K562 (cell line): Measurements from ENCODE around the gene NMT2. TPM values are rescaled to one million over a fixed set of nuclear protein-coding genes. Genes with fewer than 3 reads are reported as not detected.

Experiments
- ATAC-seq: fragments of 200-7000 bp; cut with Tn5 transposase; 3 replicates; pipeline ENCODE4 v1.9.1; 2020; ENCODE audit warnings: moderate library complexity
- BruUV-seq: library from RNA; stranded (reverse); fragments of 400-500 nt; replicated peaks from 2 replicates; lab custom pipeline; 2021; lab: Mats Ljungman, UMichigan
- CTCF ChIA-PET: fragments of 300-600 bp; formaldehyde crosslinking; extraction: SDS; loops from one replicate; lab custom pipeline; 2021; ENCODE audit warnings: low intra/inter-chr PET ratio; lab: Yijun Ruan, JAX
- POLR2A ChIA-PET: fragments of 300-600, 350-650 bp; sonication (Branson Sonifier 250); formaldehyde crosslinking; extraction: SDS; loops from one replicate; lab custom pipeline; 2021; ENCODE audit warnings: antibody characterized with exemption, inconsistent platforms; lab: Yijun Ruan, JAX
- DNase-seq, 4 experiments: peaks; one replicate each; pipeline versions ENCODE4 v3.0.0 to v3.0.0-alpha.2; 2011 to 2018; ENCODE audit warnings: low spot score in 3 of 4, mixed read lengths in 3 of 4; ENCODE audit errors: extremely low read depth in 1 of 4
- FAIRE-seq: peaks from 2 replicates; lab custom pipeline; 2011; peaks lifted over from hg19 to GRCh38; lab: Jason Lieb, UNC
- H2AFZ ChIP-seq: 2 replicates; pipeline ENCODE4 v1.6.0; 2011; ENCODE audit warnings: low read depth, low read length, control low read depth, inconsistent platforms
- H3K27ac ChIP-seq: fragments of 200-600 bp; 3 replicates; pipeline ENCODE4 v1.8.0; 2011; ENCODE audit warnings: low read depth, mild to moderate bottlenecking, control low read depth, inconsistent platforms, low read length, moderate library complexity, mixed read lengths; ENCODE audit errors: extremely low read depth
- H3K27me3 ChIP-seq, 2 experiments: fragments of 300-600 bp in 1 of 2; 2 replicates in 1 of 2; 3 replicates in 1 of 2; pipeline versions ENCODE4 v1.6.0 to v1.8.0; 2011; ENCODE audit warnings: inconsistent platforms in 2 of 2, low read length in 2 of 2, mild to moderate bottlenecking in 1 of 2, mixed read lengths in 1 of 2, moderate library complexity in 1 of 2; ENCODE audit not compliant: control insufficient read depth in 2 of 2, insufficient read depth in 2 of 2
- H3K36me3 ChIP-seq: fragments of 300-600 bp; 3 replicates; pipeline ENCODE4 v1.8.0; 2011; ENCODE audit warnings: mild to moderate bottlenecking, low read length, inconsistent platforms; ENCODE audit not compliant: control insufficient read depth, insufficient read depth
- H3K4me1 ChIP-seq, 2 experiments: fragments of 200-600 bp in 1 of 2; replicated peaks in 1 of 2; 2 replicates in 1 of 2; 3 replicates in 1 of 2; pipeline versions ENCODE4 v1.5.1 to v1.8.0; 2011; ENCODE audit warnings: inconsistent platforms in 2 of 2, low read length in 2 of 2, mild to moderate bottlenecking in 1 of 2, mixed read lengths in 1 of 2, moderate library complexity in 1 of 2; ENCODE audit not compliant: control insufficient read depth in 2 of 2, insufficient read depth in 2 of 2
- H3K4me2 ChIP-seq: 2 replicates; pipeline ENCODE4 v1.6.1; 2011; ENCODE audit warnings: low read length, control low read depth, inconsistent platforms, mixed read lengths; ENCODE audit not compliant: insufficient read depth
- H3K4me3 ChIP-seq: fragments of 200-600 bp; sonication (generic), shearing (Covaris generic); 2 replicates; pipeline ENCODE4 v1.5.1; 2016; ENCODE audit warnings: control low read depth, inconsistent platforms
- H3K79me2 ChIP-seq: fragments of 200-600 bp; 3 replicates; pipeline ENCODE4 v1.8.0; 2011; ENCODE audit warnings: low read length, inconsistent platforms; ENCODE audit not compliant: control insufficient read depth, insufficient read depth
- H3K9ac ChIP-seq, 2 experiments: 2 replicates each; pipeline versions ENCODE4 v1.6.0 to v1.6.1; 2011; ENCODE audit warnings: low read depth in 2 of 2, low read length in 2 of 2, control low read depth in 1 of 2, inconsistent platforms in 1 of 2, mild to moderate bottlenecking in 1 of 2, mixed read lengths in 1 of 2; ENCODE audit not compliant: insufficient read depth in 1 of 2
- H3K9me1 ChIP-seq: one replicate; pipeline ENCODE4 v1.6.0; 2011; ENCODE audit warnings: inconsistent platforms, mild to moderate bottlenecking, low read length, moderate library complexity; ENCODE audit not compliant: control insufficient read depth, insufficient read depth
- H3K9me3 ChIP-seq: replicated peaks from 2 replicates; pipeline ENCODE4 v1.5.1; 2011; ENCODE audit warnings: low read depth, low read length, inconsistent platforms; ENCODE audit not compliant: control insufficient read depth, insufficient read depth
- H4K20me1 ChIP-seq: replicated peaks from 2 replicates; pipeline ENCODE4 v1.6.1; 2011; ENCODE audit warnings: low read length, inconsistent platforms, mixed read lengths; ENCODE audit not compliant: control insufficient read depth, insufficient read depth
- BCL6 ChIP-seq: fragments of 250-450 bp; sonication (Bioruptor Pico); IDR thresholded peaks from 2 replicates; pipeline ENCODE4 v1.4.0; 2020
- E2F4 ChIP-seq: sonication (generic); formaldehyde crosslinking; IDR thresholded peaks from 2 replicates; pipeline ENCODE4 v1.8.0; 2022; ENCODE audit warnings: mild to moderate bottlenecking, low read depth, missing genetic modification reagents
- NCOA1 ChIP-seq: fragments of 450-650 bp; IDR thresholded peaks from 2 replicates; pipeline ENCODE4 v1.6.1; 2016; ENCODE audit warnings: low read depth
- ZBTB8A ChIP-seq: fragments of 450-650 bp; IDR thresholded peaks from 2 replicates; pipeline ENCODE4 v1.6.1; 2018; ENCODE audit warnings: mild to moderate bottlenecking, moderate library complexity; ENCODE audit not compliant: partially characterized antibody
- WGBS: fragments of 100-300 bp; shearing (Covaris generic); methylation state at CpG from one replicate; pipeline ENCODE4 v1.1.6; 2016; ENCODE audit warnings: low coverage, mixed read lengths; ENCODE audit not compliant: insufficient coverage; ENCODE audit errors: missing lambda C conversion rate; 5-methylcytosine and 5-hydroxymethylcytosine counted together
- in situ Hi-C: fragments of 300-500 bp; cut with MboI; formaldehyde crosslinking; loops from 4 replicates; pipeline ENCODE4 v1.15.0; 2018; ENCODE audit warnings: inconsistent platforms, mixed read lengths
- intact Hi-C: fragments of 100-400 bp; cut with micrococcal nuclease; formaldehyde crosslinking; loops from 2 replicates; pipeline ENCODE4 v1.14.2; 2022
- polyA plus RNA-seq, 8 experiments: library from polyadenylated mRNA; depleted of rRNA in 4 of 8; stranded (reverse) in 5 of 8; unstranded in 3 of 8; fragments of >200 nt; fragmentation: Nextera tagmentation in 2 of 8; fragmentation: Illumina TruSeq in 1 of 8; extraction: Ambion mirVana in 2 of 8; extraction: Trizol in 1 of 8; gene quantifications; 2 replicates each; pipeline versions ENCODE4 v1.2.1 to v1.2.3, GENCODE V29; 2011 to 2014; ENCODE audit warnings: inconsistent platforms in 1 of 8, missing spikeins in 1 of 8
- total RNA-seq, 7 experiments: library from RNA; depleted of rRNA in 6 of 7; stranded (reverse); fragments of >200 nt in 6 of 7; fragmentation: Illumina TruSeq in 2 of 7; extraction: Trizol in 2 of 7; gene quantifications; 2 replicates each; pipeline versions ENCODE4 v1.2.1 to v1.2.3, GENCODE V29; 2011 to 2021; ENCODE audit warnings: low replicate concordance in 1 of 7
- TF ChIP-seq, protein P1 (sequence below): sonication (generic); formaldehyde crosslinking; IDR thresholded peaks from 2 replicates; pipeline ENCODE4 v1.8.1; 2023; ENCODE audit warnings: mild to moderate bottlenecking, missing genetic modification reagents
- TF ChIP-seq, protein P2 (sequence below): fragments of 250-450 bp; sonication (Bioruptor Pico); IDR thresholded peaks from 2 replicates; pipeline ENCODE4 v1.5.1; 2021; ENCODE audit warnings: mild to moderate bottlenecking

Gene NMT2
- total and polyA plus RNA-seq, 9 of the 15 experiments (the other 6 are each of a cell fraction or from before 2014, with no cell fraction given), result 5.2 to 15.9 (median 10.8) TPM

DNA sequence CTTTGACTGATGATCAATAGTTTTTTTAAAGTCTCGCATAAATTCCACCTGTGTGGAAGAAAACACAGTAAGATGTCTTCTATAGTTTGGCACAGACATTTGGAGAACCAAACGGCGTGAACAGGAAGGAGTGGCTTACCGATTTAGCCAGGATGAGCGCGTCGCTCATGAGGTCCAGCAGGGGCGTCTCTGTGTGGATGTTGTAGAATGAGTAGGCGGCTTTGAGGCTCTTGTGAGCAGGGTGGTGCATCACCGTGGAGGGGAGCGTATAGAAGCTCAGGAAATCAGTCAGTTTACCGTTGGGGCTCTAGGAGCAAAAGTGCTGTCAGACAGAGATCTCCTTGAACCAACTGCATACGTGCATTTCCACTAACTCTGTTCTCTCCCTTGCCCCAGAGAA, 55.8 kb downstream of the NMT2 start:
- H4K20me1 ChIP-seq, result no peaks in the 10 kb centered on the region
- H3K9ac ChIP-seq, result no peak overlapping the region
- no peak overlapping the region for H3K27ac ChIP-seq
- H2AFZ ChIP-seq, result no peak overlapping the region
- no peaks in the 10 kb centered on the region for H3K4me1 ChIP-seq
- H3K4me3 ChIP-seq, result no peak overlapping the region
- H3K79me2 ChIP-seq, result no peaks in the 10 kb centered on the region
- H3K4me2 ChIP-seq, result no peak overlapping the region
- WGBS, result 93% methylated on average over 11 of the region's 13 CpGs
- H3K9me3 ChIP-seq, result no peaks in the 10 kb centered on the region; the same call in 1 of the 2 replicates
- intact Hi-C loops, result no loop called here
- TF ChIP-seq E2F4 (no peak), ZBTB8A (no peak), BCL6 (CRISPR knock-in tag) (no peak), NCOA1 (no peak)
- TF ChIP-seq, protein P1, sequence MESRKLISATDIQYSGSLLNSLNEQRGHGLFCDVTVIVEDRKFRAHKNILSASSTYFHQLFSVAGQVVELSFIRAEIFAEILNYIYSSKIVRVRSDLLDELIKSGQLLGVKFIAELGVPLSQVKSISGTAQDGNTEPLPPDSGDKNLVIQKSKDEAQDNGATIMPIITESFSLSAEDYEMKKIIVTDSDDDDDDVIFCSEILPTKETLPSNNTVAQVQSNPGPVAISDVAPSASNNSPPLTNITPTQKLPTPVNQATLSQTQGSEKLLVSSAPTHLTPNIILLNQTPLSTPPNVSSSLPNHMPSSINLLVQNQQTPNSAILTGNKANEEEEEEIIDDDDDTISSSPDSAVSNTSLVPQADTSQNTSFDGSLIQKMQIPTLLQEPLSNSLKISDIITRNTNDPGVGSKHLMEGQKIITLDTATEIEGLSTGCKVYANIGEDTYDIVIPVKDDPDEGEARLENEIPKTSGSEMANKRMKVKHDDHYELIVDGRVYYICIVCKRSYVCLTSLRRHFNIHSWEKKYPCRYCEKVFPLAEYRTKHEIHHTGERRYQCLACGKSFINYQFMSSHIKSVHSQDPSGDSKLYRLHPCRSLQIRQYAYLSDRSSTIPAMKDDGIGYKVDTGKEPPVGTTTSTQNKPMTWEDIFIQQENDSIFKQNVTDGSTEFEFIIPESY (CRISPR knock-in tag), result peak; percentile 89
- TF ChIP-seq, protein P2, sequence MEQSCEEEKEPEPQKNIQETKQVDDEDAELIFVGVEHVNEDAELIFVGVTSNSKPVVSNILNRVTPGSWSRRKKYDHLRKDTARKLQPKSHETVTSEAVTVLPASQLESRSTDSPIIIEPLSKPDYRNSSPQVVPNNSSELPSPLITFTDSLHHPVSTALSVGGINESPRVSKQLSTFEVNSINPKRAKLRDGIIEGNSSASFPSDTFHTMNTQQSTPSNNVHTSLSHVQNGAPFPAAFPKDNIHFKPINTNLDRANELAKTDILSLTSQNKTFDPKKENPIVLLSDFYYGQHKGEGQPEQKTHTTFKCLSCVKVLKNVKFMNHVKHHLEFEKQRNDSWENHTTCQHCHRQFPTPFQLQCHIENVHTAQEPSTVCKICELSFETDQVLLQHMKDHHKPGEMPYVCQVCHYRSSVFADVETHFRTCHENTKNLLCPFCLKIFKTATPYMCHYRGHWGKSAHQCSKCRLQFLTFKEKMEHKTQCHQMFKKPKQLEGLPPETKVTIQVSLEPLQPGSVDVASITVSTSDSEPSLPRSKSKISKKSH (CRISPR knock-in tag), result no peak
- TF ChIP-seq, all 486 proteins: peak for 1
- Histone ChIP-seq H3K9me1 (no peaks in the 10 kb centered on the region), H3K27me3 (no peaks in the 10 kb centered on the region), H3K36me3 (peaks cover 22% of the 10 kb centered on the region; the same call in 2 of the 3 replicates)
- 0 out of 3 replicates have a peak, but pooled peaks have one; percentile 25 for ATAC-seq
- POLR2A ChIA-PET, result no interaction called here
- CTCF ChIA-PET, result no interaction called here
- no peak for FAIRE-seq
- BruUV-seq, result no TSS peak
- DNase-seq, result no peak
- in situ Hi-C loops, result no loop called here
